GM19395 (cell line): Measurements from ENCODE around the gene CHMP3.

Experiments used
- ATAC-seq: cut with Tn5 transposase; IDR thresholded peaks from one replicate; pipeline ENCODE4 v1.9.1; 2021; ENCODE audit warnings: mild to moderate bottlenecking, moderate library complexity; ENCODE audit not compliant: unreplicated experiment

The CHMP3 gene

DNA sequence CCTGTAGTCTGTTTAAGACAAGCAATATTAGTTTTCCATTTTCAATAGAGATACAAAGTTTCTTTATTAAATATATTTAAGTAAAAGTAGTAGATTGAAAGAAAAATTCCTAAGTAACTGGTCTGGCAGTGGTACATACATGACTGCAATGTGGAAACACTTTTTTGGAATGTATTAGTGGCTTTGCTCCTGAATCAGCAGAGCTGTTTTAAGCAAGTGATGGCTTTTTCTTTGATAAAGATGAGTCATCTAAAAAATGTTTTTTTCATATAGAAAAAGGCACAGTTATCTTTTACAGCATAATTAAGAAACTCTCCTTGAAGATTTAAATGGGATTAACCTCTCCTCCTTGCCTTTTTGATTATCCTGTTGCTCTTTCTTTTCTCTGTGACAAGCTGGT is 87.2 kb downstream of the CHMP3 start:
- no peak for ATAC-seq

DNA sequence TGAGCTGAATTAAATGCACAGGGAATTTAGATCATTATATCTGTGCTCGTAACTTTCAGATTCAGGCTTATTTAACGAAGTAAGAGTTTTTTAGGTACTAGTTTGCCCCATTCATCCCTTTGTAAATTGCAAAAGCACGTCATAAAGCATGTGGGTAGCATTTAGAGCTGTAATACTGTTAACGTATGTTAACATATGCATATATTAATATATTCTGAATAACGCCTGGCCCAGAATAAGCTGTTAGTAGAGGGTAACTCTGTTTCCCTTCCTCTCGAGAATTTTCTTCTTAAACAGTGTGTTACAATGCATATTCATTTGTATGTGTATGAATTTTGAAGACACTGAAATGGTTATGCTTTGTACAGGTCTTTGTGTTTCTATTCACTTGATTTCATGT is 91.6 kb downstream of the CHMP3 start:
- no peak for ATAC-seq

DNA sequence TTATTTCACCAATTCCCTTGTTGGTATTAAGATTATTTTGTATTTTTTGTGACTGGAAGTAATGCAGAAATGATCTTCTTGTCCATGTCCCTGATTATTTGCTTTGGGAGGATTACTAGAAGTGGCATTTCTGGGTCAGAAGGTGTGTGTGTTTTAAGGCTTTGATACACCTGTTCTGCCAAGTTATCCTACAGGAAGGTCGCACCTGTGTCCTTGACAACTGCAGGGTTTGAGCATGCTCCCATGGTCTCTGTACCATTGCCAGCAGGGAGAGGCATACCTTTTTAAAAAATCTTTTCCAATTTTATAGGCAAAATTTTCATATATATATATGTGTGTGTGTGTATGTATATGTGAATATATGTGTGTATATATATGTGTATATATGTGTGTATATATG is 92.4 kb downstream of the CHMP3 start:
- no peak for ATAC-seq

DNA sequence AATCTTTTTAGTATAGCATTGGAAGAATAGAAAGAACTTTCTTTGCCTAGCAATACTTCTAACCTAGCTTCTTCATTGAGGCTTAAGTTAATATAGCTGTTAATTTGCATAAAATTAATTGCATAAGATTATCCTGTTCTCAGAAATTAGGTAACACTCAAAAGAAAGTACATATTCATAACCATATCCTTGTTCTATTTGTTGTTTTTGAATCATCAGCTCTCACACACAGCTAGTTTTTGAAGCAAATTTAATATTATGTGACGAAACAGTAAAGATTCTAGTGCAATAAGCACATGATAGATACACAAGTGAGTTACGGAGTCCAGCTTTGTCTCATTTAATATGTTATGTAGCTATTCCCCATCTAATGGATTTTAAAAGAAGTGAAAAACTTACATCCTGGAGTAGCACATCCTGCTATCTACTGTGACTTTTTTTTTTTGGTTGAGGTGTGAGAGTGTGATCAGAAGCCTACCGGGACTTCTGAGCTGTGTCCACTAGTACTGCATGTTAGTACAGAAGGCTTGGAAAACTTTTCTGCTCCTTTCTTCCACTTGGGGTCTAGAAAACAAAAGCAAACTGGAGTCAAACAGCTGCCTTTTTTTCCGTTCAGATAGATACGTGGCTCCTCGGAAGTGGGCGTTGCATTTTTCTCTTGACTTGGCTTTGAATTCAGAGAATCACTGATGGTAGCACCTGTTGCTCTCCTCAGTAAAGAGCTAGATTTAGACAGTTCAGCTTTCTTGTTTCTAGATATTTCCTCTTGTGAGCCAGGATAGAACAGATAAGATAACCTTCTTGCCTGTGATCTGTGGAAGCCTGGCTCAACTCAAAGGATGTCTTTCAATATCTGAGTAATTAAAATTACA is 94.8 kb downstream of the CHMP3 start:
- no peak for ATAC-seq

DNA sequence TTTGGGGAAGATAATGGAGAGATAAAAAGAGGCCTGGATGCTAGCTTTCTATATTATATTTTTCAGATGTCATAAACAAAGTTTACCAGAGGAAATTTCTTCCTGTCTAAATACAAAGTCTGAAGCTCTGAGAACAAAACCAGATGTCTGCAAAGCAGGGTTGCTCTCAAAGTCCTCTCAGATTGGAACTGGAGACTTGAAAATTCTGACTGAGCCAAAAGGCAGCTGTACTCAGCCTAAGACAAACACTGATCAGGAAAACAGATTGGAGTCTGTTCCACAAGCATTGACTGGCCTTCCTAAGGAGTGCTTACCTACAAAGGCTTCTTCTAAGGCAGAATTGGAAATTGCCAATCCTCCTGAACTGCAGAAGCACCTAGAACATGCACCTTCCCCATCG is 96.9 kb downstream of the CHMP3 start:
- no peak for ATAC-seq

DNA sequence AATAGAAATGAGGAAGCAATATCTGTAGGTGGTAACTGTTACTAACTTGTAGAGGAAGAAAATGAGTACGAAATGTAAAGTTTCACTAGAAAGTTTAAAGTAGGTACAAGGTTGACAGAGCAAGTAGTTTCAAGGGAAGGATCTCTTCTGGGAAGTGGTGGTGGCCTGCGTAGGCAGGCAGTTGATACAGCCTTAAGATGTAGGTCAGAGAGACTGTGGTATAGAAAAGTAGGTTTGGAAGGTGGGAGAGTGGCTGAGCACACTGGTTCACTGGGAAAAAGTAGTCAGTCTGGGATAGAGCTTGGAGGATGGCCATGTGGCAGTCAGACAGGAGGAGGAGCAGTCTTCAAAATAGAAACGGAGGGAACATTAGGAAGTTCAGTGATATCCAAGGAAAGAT is 98.6 kb downstream of the CHMP3 start:
- ATAC-seq: no peak

DNA sequence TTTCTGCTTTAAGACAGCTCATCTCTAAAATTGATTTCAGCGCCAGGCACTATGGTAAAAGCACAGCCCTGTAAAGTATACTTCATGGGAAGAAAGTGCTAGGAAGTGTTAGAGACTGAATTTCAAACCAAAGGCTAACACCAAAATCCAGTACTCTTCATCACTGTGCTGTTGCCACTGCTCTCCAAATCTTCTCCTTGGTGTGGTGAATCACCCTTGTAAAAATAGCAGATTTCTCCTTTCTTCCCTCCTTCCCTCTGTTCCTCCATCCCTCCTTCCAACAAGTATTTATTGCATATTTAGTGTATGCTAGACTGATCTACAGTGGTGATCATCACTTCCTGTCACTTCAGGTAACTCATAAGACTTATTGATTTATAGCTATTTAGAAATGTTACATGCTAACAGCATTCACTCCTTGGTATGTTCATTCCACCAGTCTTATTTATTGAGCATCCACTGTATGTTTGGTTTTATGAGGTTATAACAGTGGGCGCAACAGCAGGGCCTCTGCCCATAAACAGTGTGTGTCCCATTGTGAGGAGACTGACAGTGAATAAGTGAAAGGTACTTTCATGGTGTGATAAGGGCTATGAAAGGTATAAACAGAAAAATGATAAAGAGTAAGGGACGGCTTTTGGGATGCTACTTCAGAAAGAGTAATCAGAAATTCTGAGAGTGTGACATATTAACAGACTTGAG is 102.0 kb downstream of the CHMP3 start:
- ATAC-seq: no peak

DNA sequence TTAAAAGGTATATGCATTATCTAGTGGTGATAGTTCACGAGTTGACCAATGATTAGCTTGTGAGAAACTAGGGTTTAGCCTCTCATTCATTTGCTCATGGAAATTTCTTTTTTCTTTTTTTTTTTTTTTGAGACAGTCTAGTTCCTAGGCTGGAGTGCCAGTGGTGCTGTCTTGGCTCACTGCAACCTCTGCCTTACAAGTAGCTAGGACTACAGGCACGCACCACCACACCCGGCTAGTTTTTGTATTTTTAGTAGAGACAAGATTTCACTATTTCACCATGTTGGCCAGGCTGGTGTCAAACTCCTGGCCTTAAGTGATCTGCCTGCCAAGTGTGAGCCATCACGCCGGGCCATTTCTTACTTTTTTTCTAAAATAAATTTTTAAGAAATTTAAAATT is 108.1 kb downstream of the CHMP3 start:
- ATAC-seq: no peak

DNA sequence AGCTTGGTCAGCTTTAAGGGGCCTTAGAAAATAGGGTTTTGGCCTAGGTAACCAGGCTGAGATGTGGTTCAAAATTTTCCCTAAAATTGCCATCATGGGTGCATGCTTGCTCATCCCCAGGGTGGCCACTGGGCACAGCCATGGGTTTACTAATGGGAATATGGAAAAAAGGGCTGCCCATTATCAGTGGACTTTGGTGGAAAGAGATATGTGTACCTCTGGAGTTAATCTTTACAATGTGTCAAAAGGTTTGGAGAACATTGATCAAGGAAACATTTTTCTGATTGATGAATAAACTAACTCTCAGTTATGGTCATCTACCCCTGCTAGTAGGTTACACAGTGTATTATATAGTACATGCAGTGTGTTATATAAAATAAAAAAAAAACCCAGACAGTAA is 109.0 kb downstream of the CHMP3 start:
- ATAC-seq: no peak

DNA sequence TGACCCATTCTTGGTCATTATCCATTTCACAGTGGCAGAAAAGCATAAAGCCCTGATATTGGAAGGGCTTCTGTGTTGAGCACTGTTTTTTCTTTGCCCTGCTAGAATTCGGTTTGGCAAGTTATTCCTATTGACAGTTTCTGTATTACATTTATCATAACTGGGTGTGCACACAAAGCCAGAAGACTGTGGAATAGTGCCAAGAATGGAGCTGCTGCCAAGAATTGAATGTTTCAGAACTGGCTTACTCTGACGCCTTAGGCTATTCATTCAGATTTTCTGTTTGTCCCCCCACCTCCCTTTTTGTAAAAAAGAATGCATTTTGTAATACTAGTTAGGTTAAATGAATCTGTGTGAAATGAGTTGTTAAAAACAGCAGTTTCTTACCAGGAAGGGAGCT is 109.4 kb downstream of the CHMP3 start:
- no peak for ATAC-seq
